ENCODE data around the gene FSTL5.

Gene FSTL5

GRCh38 chr4:161987611-161988010 is 176.2 kb downstream of the FSTL5 start:
- H3K4me2 ChIP-seq (ENCODE audit: low read length), result no peak overlapping the region

GRCh38 chr4:161952382-161952781 is 211.4 kb downstream of the FSTL5 start:
- H3K4me2 ChIP-seq (ENCODE audit: low read length), result no peak overlapping the region
- H3K36me3 ChIP-seq (ENCODE audit: control insufficient read depth, low read length), result no peaks in the 10 kb centered on the region
- H3K4me1 ChIP-seq (ENCODE audit: control insufficient read depth, low read length), result no peaks in the 10 kb centered on the region
- H3K79me2 ChIP-seq (ENCODE audit: control insufficient read depth, low read length), result no peaks in the 10 kb centered on the region
- H3F3A ChIP-seq (ENCODE audit: control insufficient read depth, insufficient read depth), result no peaks in the 10 kb centered on the region
- no peaks in the 10 kb centered on the region for H3K27me3 ChIP-seq (ENCODE audit: control insufficient read depth, low read length)
- H3K9me3 ChIP-seq (ENCODE audit: control insufficient read depth, insufficient read depth, low read length), result no peaks in the 10 kb centered on the region
- no peak for TF ChIP-seq CTCF (IDR thresholded peaks at IDR 0.05; ENCODE audit: low read depth, low read length, poor library complexity, severe bottlenecking)
- no peak for TF ChIP-seq EZH2phosphoT487 (IDR thresholded peaks at IDR 0.05; ENCODE audit: borderline replicate concordance, low read length)
- H3K4me3 ChIP-seq (ENCODE audit: low read length), result no peak overlapping the region
- H4K20me1 ChIP-seq (ENCODE audit: control insufficient read depth, insufficient read depth, low read depth, low read length), result no peaks in the 10 kb centered on the region
- no peaks in the 10 kb centered on the region for H3K9me2 ChIP-seq (replicated peaks; ENCODE audit: control insufficient read depth, low read length)
- H3K27ac ChIP-seq (ENCODE audit: low read depth, low read length), result no peak overlapping the region

More at GRCh38 chr4:161987611-161988010, 176.2 kb downstream of the FSTL5 start:
- Histone ChIP-seq H3K79me2 (ENCODE audit: control insufficient read depth, low read length) (no peaks in the 10 kb centered on the region), H3K27me3 (ENCODE audit: control insufficient read depth, low read length) (no peaks in the 10 kb centered on the region), H4K20me1 (ENCODE audit: control insufficient read depth, insufficient read depth, low read depth, low read length) (no peaks in the 10 kb centered on the region), H3K27ac (ENCODE audit: low read depth, low read length) (no peak overlapping the region), H3K36me3 (ENCODE audit: control insufficient read depth, low read length) (no peaks in the 10 kb centered on the region), H3K4me3 (ENCODE audit: low read length) (no peak overlapping the region), H3F3A (ENCODE audit: control insufficient read depth, insufficient read depth) (no peaks in the 10 kb centered on the region), H3K4me1 (ENCODE audit: control insufficient read depth, low read length) (no peaks in the 10 kb centered on the region), H3K9me3 (ENCODE audit: control insufficient read depth, insufficient read depth, low read length) (no peaks in the 10 kb centered on the region), H3K9me2 (replicated peaks; ENCODE audit: control insufficient read depth, low read length) (no peaks in the 10 kb centered on the region)
- no peak for TF ChIP-seq CTCF (IDR thresholded peaks at IDR 0.05; ENCODE audit: low read depth, low read length, poor library complexity, severe bottlenecking)
- TF ChIP-seq EZH2phosphoT487 (IDR thresholded peaks at IDR 0.05; ENCODE audit: borderline replicate concordance, low read length), result no peak

- Histone ChIP-seq H3K36me3 (ENCODE audit: control insufficient read depth, low read length) (no peaks in the 10 kb centered on the region), H3K4me2 (ENCODE audit: low read length) (no peak overlapping the region)
- no peak for TF ChIP-seq CTCF (IDR thresholded peaks at IDR 0.05; ENCODE audit: low read depth, low read length, poor library complexity, severe bottlenecking)
- TF ChIP-seq EZH2phosphoT487 (IDR thresholded peaks at IDR 0.05; ENCODE audit: borderline replicate concordance, low read length), result no peak
These were observed 213.7 kb downstream of the FSTL5 start for GRCh38 chr4:161949946-161950725.

More at GRCh38 chr4:161949946-161950725, 213.7 kb downstream of the FSTL5 start:
- Histone ChIP-seq H3K79me2 (ENCODE audit: control insufficient read depth, low read length) (no peaks in the 10 kb centered on the region), H3K27ac (ENCODE audit: low read depth, low read length) (no peak overlapping the region), H3K4me3 (ENCODE audit: low read length) (no peak overlapping the region), H3K4me1 (ENCODE audit: control insufficient read depth, low read length) (no peaks in the 10 kb centered on the region), H3K9me2 (replicated peaks; ENCODE audit: control insufficient read depth, low read length) (no peaks in the 10 kb centered on the region), H4K20me1 (ENCODE audit: control insufficient read depth, insufficient read depth, low read depth, low read length) (no peaks in the 10 kb centered on the region), H3K27me3 (ENCODE audit: control insufficient read depth, low read length) (no peaks in the 10 kb centered on the region), H3F3A (ENCODE audit: control insufficient read depth, insufficient read depth) (no peaks in the 10 kb centered on the region), H3K9me3 (ENCODE audit: control insufficient read depth, insufficient read depth, low read length) (no peaks in the 10 kb centered on the region)

Measured in DOHH2 (cell line).